GM18861 (cell line): ENCODE measurements around the gene RCOR1.
A peak's percentile ranks its signal among the peaks of the same experiment; 100 is the strongest.
"Not testable (repeated sequence)": the region's sequence is repeated elsewhere in the genome, so short reads cannot be mapped to it uniquely, and the experiment has no call there.

Experiments
- ATAC-seq: cut with Tn5 transposase; IDR thresholded peaks from one replicate; pipeline ENCODE4 v1.9.1; 2021; ENCODE audit not compliant: unreplicated experiment

The RCOR1 gene

GRCh38 chr14:102592763-102593060, 263 bp downstream of the RCOR1 start:
- peak; percentile 0 for ATAC-seq

- peak; percentile 11 for ATAC-seq
These were observed 794 bp downstream of the RCOR1 start for GRCh38 chr14:102593061-102593824.

- ATAC-seq = no peak
These were observed 1.3 kb downstream of the RCOR1 start for GRCh38 chr14:102593825-102594137.

- peak; percentile 27 for ATAC-seq
These were observed 2.2 kb downstream of the RCOR1 start for GRCh38 chr14:102594514-102595175.

GRCh38 chr14:102601378-102601925, 9.0 kb downstream of the RCOR1 start:
- no peak for ATAC-seq

GRCh38 chr14:102602421-102603292, 10.2 kb downstream of the RCOR1 start:
- no peak for ATAC-seq

- ATAC-seq = no peak
These were observed 11.0 kb downstream of the RCOR1 start for GRCh38 chr14:102603293-102603907.

- ATAC-seq = no peak
These were observed 11.7 kb downstream of the RCOR1 start for GRCh38 chr14:102604183-102604582.

GRCh38 chr14:102605029-102605428, 12.6 kb downstream of the RCOR1 start:
- ATAC-seq = no peak

GRCh38 chr14:102606296-102606695, 13.8 kb downstream of the RCOR1 start:
- ATAC-seq = peak; percentile 55

GRCh38 chr14:102608064-102608446, 15.6 kb downstream of the RCOR1 start:
- ATAC-seq = peak; percentile 47

GRCh38 chr14:102610968-102611811, 18.7 kb downstream of the RCOR1 start:
- ATAC-seq = no peak

- no peak for ATAC-seq
These were observed 23.9 kb downstream of the RCOR1 start for GRCh38 chr14:102616318-102616717.

GRCh38 chr14:102616799-102617198, 24.4 kb downstream of the RCOR1 start:
- ATAC-seq = no peak

- not testable (repeated sequence) for ATAC-seq
These were observed 26.6 kb downstream of the RCOR1 start for GRCh38 chr14:102619012-102619411.

- no peak for ATAC-seq
These were observed 28.0 kb downstream of the RCOR1 start for GRCh38 chr14:102620413-102620812.

- no peak for ATAC-seq
These were observed 29.9 kb downstream of the RCOR1 start for GRCh38 chr14:102622262-102622885.

- ATAC-seq = no peak
These were observed 32.2 kb downstream of the RCOR1 start for GRCh38 chr14:102624666-102625065.

GRCh38 chr14:102625564-102626296, 33.3 kb downstream of the RCOR1 start:
- no peak for ATAC-seq
